Stimulated activated CD8-positive, alpha-beta memory T cell treated with anti-CD3 and anti-CD28 coated beads, Interleukin-12 subunit alpha, Interleukin-12 subunit beta, amount 100 ng/mL, for 1 hour (primary cell): ENCODE results near the gene TBC1D22A.
"Not testable (repeated sequence)": the region's sequence is repeated elsewhere in the genome, so short reads cannot be mapped to it uniquely, and the experiment has no call there.

Source experiments
- DNase-seq: peaks from one replicate; pipeline ENCODE4 v3.0.0-alpha.2; 2020; ENCODE audit warnings: low read depth

TBC1D22A gene

GRCh38 chr22:46774253-46774979, 12.0 kb downstream of the TBC1D22A start:
- no peak for DNase-seq

DNA sequence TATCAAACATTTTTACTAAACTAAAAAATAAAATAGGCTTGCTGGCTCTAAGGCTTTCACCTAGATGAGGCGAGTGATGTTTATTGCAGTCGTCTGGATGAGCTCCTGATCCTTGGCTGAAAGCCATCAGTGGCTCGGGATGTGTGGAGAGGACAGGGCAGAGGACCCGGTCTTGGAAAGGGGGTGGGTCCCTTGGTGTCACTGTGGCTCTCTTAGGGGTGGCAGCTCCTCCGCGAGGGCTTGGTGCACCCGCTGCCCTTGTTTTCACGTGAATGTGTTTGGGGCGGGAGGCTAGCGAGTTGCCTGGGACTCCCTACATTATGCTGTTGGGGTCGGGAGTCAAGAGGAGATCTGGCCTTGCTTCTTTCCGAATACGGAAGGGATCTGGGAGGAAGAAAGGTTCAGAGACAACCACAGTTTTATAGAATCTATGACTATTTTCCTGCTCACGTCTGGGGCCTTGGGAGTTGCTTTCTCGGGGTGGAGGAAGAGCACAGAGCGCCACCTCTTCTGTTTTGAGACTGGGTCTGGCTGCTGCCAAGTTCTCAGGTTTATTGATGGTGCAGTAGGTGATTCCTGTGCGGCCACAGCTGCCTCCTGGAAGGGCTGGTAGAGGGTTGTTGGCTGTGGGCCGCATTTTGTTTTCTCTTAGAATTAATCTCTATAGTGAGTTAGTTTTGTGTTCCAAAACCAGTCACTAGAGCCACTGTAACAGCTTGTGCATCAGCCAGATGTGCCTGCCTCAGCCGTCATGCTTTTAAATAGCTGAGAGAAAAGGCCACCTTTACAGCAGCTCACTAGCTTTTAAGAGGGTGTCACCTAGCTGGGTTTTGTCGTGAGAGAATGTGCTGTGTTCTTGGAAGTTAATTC, 12.8 kb downstream of the TBC1D22A start:
- DNase-seq: no peak

- DNase-seq: no peak
These were observed 13.7 kb downstream of the TBC1D22A start for GRCh38 chr22:46775850-46776826.

DNA sequence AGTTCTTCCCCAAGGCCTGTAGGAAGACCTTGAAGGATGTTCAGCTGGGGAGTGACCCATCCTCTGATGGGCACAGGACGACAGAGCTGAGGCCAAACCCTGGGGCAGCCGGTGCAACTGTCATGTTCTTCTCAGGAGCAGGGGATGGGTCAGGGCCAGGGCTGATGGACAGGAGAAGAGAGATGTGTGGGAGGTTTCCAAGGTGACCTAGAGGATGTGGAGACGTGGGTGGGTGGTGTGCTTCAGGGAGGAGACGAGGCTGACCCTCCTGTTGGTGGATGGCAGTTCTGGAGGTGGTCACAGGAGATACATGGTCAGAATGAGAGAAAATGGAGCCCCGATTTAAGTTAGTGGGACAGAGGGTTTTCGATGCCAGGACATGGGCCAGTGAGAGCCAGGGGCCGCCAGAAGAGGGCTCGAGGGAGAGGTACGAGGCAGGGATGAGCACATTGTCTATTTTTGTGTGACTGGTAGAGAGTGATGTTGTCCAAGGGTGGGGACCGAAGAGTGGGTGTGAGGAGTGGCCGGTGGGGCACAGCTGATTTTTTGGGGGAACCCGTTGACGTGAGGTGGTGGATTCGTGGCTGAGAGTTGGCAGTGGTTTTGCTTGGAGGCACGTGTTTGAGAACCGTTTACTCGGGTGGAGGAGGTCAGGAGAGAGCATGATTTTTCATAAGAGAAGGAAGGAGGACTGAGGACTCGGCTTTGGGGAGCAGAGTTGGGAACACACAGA, 14.6 kb downstream of the TBC1D22A start:
- no peak for DNase-seq

DNA sequence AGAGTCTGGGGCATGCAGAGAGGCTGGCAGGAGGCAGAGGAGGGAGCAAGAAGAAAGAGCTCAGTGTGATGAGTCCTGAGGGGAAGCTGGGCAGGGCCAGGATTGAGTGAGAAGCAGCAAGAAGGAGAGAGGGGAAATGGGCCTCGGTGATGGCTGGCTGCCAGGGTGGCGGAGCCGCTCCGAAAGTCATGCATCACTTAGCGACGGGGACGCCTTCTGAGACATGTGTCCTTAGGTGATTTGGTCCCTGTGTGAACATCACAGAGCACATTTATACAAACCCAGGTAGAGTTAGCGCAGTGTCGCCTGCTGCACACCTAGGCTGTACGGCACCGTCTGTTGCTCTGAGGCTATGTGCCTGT, 15.1 kb downstream of the TBC1D22A start:
- DNase-seq: no peak

GRCh38 chr22:46779023-46779422, 16.6 kb downstream of the TBC1D22A start:
- DNase-seq: no peak

DNA sequence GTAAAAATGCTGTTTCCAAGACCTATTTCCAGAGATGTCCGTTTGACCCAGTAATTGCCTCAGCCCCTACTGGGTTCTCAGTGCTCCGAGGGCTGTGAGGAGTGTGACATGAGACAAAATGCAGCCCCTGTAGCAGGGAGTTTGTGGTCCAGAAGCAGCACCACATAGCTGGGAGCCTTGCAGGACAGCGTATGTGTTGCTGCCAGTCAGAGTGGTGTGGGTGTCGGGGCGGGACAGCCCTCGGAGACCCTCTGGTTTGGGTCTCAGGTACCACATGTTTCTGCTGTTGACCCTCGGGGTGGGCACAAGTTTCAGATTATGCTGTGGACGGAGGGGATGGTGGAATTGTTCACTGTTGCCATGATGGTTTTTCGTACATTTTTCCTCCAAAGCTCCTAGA, 17.2 kb downstream of the TBC1D22A start:
- DNase-seq: no peak

GRCh38 chr22:46780453-46780852, 18.0 kb downstream of the TBC1D22A start:
- DNase-seq: no peak

DNA sequence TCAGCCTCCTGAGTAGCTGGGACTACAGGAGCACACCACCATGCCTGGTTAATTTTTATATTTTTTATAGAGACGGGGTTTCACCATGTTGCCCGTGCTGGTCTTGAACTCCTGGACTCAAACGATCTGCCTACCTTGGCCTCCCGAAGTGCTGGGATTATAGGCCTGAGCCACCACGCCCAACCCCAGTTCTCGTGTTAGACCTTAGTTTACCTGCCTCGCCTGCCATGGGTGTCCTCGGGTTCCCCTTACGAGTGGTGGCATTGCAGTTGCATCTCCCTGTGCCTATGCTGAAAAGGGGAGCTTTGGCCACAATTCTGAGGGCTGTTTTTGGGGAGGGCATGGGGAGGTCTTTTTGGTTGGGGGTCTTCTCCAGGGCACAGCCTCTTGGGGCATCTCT, 18.8 kb downstream of the TBC1D22A start:
- no peak for DNase-seq

- not testable (repeated sequence) for DNase-seq
These were observed 19.8 kb downstream of the TBC1D22A start for GRCh38 chr22:46782200-46782599.

GRCh38 chr22:46783721-46784120, 21.3 kb downstream of the TBC1D22A start:
- no peak for DNase-seq

DNA sequence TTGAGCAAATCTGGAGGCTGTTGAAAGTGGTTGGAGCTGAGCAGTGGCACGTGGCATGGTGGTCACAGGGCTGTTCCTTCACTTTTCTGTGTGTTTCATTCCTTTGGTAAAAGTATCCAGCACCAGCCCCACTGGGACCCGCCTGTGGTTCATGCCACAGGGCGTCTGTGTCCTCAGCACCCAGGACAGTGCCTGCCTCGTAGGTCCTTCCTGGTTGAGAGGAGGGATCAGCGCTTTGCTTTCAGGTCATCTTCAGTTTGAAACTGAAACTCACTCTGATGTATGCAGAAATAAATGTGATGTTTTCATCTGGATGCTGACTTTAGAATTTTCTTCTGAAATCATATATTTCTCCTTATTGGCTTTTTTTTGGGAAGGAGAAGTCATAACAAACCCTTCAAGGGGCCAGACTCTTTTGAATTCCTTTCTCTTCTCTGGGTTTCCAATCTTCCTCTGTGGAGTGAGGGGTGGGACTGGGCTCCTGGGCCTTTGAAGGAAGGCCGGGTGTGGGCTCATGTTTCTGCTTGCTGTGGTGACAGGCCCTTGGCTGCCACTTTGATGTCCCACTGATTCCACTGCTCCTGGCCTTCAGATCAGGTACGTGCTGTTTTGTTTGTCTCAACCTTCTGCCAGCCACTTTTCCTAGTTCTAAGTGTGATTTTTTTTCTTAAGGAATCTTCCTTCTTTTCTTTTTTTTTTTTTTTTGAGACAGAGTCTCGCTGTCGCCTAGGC, 26.2 kb downstream of the TBC1D22A start:
- DNase-seq: no peak

DNA sequence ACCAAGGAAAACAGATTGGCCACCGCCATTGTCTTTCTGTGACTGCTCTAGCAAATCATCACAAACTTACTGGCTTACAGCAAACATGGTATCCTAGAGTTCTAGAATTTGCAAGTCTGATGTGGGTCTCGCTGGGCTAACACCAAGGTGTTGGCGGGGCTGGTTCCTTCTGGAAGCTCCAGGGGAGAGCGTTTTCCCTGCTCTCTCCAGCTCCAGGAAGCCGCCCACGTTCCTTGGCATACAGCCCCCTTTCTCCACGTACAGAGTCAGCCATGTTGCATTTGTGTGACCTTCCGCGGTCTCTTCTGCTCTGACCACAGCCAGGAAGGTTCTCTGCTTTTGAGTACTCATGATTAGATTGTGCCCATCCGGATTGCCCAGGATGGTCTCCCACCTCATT, 27.5 kb downstream of the TBC1D22A start:
- no peak for DNase-seq

DNA sequence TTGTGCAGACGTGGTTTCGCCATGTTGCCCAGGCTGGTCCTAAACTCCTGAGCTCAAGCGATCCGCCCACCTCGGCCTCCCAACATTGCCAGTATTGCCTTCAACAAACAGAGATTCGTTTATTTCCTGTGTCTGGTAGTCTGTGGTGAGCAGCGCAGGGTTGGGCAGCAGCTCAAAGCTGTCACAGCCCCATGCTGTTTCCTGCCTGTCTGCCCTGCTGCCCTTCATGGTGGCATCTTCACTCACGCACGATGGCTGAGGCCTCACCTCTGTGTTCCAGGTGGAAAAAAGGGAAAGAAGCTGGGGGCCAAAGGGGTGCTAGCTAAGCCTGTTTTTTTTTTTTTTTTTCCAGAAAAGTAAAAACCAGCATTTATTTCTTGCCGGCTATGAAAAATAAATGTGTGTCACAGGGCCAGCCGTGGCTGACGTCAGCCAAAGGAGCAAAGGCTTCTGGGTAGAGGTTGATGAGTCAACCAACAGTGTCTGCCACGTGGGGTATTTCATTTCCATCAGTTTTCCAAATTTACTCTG, 28.8 kb downstream of the TBC1D22A start:
- DNase-seq: peak; percentile 66

- DNase-seq: no peak
These were observed 29.8 kb downstream of the TBC1D22A start for GRCh38 chr22:46792061-46792796.

- DNase-seq: no peak
These were observed 30.4 kb downstream of the TBC1D22A start for GRCh38 chr22:46792841-46793261.

DNA sequence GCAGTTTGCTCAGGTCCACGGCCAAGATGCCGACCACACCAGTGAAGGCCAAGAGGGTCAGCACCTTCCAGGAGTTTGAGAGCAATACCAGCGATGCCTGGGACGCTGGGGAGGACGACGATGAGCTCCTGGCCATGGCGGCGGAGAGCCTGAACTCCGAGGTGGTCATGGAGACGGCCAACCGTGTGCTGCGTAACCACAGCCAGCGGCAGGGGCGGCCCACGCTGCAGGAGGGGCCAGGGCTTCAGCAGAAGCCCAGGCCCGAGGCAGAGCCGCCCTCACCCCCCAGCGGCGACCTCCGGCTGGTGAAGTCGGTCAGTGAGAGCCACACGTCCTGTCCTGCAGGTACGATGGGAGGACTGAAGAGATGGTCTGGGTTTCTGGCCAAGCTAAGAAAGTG, 31.0 kb downstream of the TBC1D22A start:
- no peak for DNase-seq

DNA sequence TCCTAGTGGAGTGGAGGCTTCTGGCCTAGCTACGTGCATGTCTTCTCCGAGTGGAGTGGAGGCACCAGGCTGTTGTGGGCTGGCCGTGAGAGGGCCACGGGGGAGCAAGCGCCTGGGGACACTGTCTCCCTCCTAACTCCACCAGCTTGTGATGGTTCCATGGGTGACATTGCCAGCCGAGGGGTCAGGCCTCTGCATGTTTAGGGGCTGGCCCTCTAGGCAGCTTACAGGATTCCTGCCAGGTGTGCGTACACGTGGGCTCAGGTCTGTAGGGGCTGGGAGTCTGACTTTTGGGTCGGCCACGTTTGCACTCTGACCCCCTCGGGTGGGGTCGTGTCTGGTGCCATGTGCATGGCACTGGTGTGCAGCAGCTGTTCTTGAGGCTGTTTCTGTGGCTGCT, 31.6 kb downstream of the TBC1D22A start:
- no peak for DNase-seq

DNA sequence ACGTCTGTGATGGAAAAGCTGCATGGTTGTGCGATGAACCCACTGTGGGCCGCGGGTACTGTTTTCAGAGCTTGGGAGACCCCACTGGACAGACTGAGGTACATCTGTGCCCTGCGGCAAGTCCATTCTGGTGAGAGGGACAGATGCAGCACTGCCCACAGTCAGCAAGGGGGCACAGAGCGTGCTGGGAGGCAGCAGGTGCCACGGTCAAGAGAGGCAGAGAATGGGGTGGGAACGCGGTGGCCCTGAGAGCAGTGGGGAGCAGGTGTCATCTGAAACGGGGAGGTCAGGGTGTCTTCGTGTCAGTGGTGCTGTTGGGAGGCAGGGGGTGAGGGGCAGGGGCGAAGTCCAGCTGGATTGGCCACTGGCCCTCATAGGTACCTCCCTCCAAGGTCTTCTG, 32.0 kb downstream of the TBC1D22A start:
- DNase-seq: no peak

DNA sequence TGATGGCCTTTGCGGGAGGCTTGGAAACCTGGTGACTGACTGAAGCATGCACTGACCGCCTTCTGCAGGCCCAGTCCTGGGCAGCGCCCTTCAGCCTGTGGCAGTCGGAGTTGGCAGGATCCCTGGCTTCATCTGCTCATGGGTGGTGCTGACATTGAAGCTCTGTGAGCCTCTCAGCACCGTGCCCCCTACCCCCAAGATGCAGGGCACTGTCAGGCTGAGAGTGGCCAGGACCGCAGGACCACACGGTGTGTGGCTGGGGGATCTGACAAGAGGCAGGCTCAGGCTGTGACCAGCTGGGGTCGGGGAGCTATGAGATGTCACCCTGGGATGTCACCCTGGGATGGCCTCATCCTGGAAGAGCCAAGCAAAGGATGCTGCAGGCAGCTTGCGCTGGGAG, 32.7 kb downstream of the TBC1D22A start:
- DNase-seq: no peak
